Measurements from ENCODE around the gene IZUMO1. TPM values are rescaled to one million over a fixed set of nuclear protein-coding genes. Genes with fewer than 3 reads are reported as not detected.

Gene IZUMO1
- total and polyA plus RNA-seq, 2 of the 13 experiments (the other 11 are each of a cell fraction or from before 2014, with no cell fraction given): 0.07 to 0.22 TPM

GRCh38 chr19:48795055-48795684 lies 48.5 kb upstream of the IZUMO1 start (continued):
- TF ChIP-seq UBTF (CRISPR knock-in tag; IDR thresholded peaks at IDR 0.05) (peak; percentile 38; the same call in 1 of the 2 replicates), CEBPB (IDR thresholded peaks at IDR 0.05; ENCODE audit: borderline replicate concordance, low read depth, low read length) (peak; percentile 80), ZNF549 (CRISPR knock-in tag; IDR thresholded peaks at IDR 0.05) (no peak), MEIS1 (CRISPR knock-in tag; IDR thresholded peaks at IDR 0.05; ENCODE audit: borderline replicate concordance) (peak; percentile 18; the same call in 1 of the 2 replicates), SP5 (CRISPR knock-in tag; IDR thresholded peaks at IDR 0.05; ENCODE audit: borderline replicate concordance, low read depth) (peak; percentile 18; the same call in 1 of the 2 replicates), ASH2L (IDR thresholded peaks at IDR 0.05; ENCODE audit: insufficient read length, low read depth, low read length) (peak; percentile 37), FOXK1 (CRISPR knock-in tag; IDR thresholded peaks at IDR 0.05; ENCODE audit: borderline replicate concordance, low read depth) (peak; percentile 38; the same call in 1 of the 2 replicates), TFAP4 (IDR thresholded peaks at IDR 0.05; ENCODE audit: borderline replicate concordance, low read depth) (no peak), ZNF761 (CRISPR knock-in tag; conservative IDR thresholded peaks at IDR 0.05) (0 out of 2 replicates have a peak, but pooled peaks have one; percentile 38), ZNF891 (CRISPR knock-in tag; IDR thresholded peaks at IDR 0.05) (peak; percentile 59; the same call in 1 of the 2 replicates), JUN (CRISPR knock-in tag; IDR thresholded peaks at IDR 0.05) (0 out of 2 replicates have a peak, but pooled peaks have one; percentile 31), HNF1B (CRISPR knock-in tag; IDR thresholded peaks at IDR 0.05) (peak; percentile 87), NFKB2 (CRISPR knock-in tag; IDR thresholded peaks at IDR 0.05; ENCODE audit: borderline replicate concordance) (peak; percentile 57; the same call in 1 of the 2 replicates), GATAD2A (CRISPR knock-in tag; IDR thresholded peaks at IDR 0.05) (peak; percentile 66), ZSCAN22 (CRISPR knock-in tag; IDR thresholded peaks at IDR 0.05) (0 out of 2 replicates have a peak, but pooled peaks have one; percentile 85), ZNF619 (CRISPR knock-in tag; IDR thresholded peaks at IDR 0.05) (0 out of 2 replicates have a peak, but pooled peaks have one; percentile 68), ZFY (CRISPR knock-in tag; IDR thresholded peaks at IDR 0.05) (peak; percentile 90), ZBTB21 (CRISPR knock-in tag; IDR thresholded peaks at IDR 0.05) (no peak), ZNF3 (CRISPR knock-in tag; IDR thresholded peaks at IDR 0.05) (0 out of 2 replicates have a peak, but pooled peaks have one; percentile 13), NFYC (CRISPR knock-in tag; IDR thresholded peaks at IDR 0.05) (peak; percentile 48; the same call in 1 of the 2 replicates), ATF2 (CRISPR knock-in tag; IDR thresholded peaks at IDR 0.05) (0 out of 2 replicates have a peak, but pooled peaks have one; percentile 53)

Data from HepG2 (cell line).